SK-N-SH (cell line): ENCODE results near the gene C11orf68. TPM values are rescaled to one million over a fixed set of nuclear protein-coding genes. Genes with fewer than 3 reads are reported as not detected.

Experiments
- CTCF ChIA-PET: fragments of 300-600, 350-600 bp; formaldehyde crosslinking; extraction: SDS; loops from one replicate; lab custom pipeline; 2021; lab: Yijun Ruan, JAX
- POLR2A ChIA-PET: fragments of 350-600 bp; sonication (Branson Sonifier 250); formaldehyde crosslinking; extraction: SDS; loops from one replicate; lab custom pipeline; 2020; ENCODE audit warnings: antibody characterized with exemption, inconsistent platforms; lab: Yijun Ruan, JAX
- DNase-seq: peaks from one replicate; pipeline ENCODE4 v3.0.0; 2012
- H2AFZ ChIP-seq: fragments of 200-600 bp; sonication (generic); 2 replicates; pipeline ENCODE4 v1.8.1; 2016; ENCODE audit warnings: antibody characterized with exemption, mild to moderate bottlenecking, low read depth
- H3F3A ChIP-seq: fragments of 200-600 bp; sonication (generic); replicated peaks from 2 replicates; pipeline ENCODE3; 2016; ENCODE audit warnings: antibody characterized with exemption, mild to moderate bottlenecking; ENCODE audit not compliant: insufficient read depth
- H3K27ac ChIP-seq, 2 experiments: fragments of 200-500 bp in 1 of 2; fragments of 200-600 bp in 1 of 2; sonication (Bioruptor generic) in 1 of 2; sonication (generic), shearing (Covaris generic) in 1 of 2; 2 replicates each; pipeline versions ENCODE4 v1.5.1 to v1.6.1; 2014 to 2016; ENCODE audit warnings: low read depth in 2 of 2, inconsistent platforms in 1 of 2, low read length in 1 of 2, mild to moderate bottlenecking in 1 of 2, mixed read lengths in 1 of 2
- H3K27me3 ChIP-seq: fragments of 200-600 bp; sonication (generic), shearing (Covaris generic); 2 replicates; pipeline ENCODE4 v1.6.1; 2016; ENCODE audit warnings: mixed run types; ENCODE audit not compliant: insufficient read depth
- H3K36me3 ChIP-seq, 2 experiments: fragments of 200-500 bp in 1 of 2; fragments of 200-600 bp in 1 of 2; sonication (Bioruptor generic) in 1 of 2; sonication (generic) in 1 of 2; replicated peaks in 1 of 2; 2 replicates each; pipeline versions ENCODE3 to v1.5.1; 2014 to 2016; ENCODE audit warnings: low read length in 1 of 2, mild to moderate bottlenecking in 1 of 2; ENCODE audit not compliant: insufficient read depth in 2 of 2, control insufficient read depth in 1 of 2
- H3K4me1 ChIP-seq, 2 experiments: fragments of 200-500 bp in 1 of 2; fragments of 200-600 bp in 1 of 2; sonication (Bioruptor generic) in 1 of 2; sonication (generic), shearing (Covaris generic) in 1 of 2; 2 replicates each; pipeline versions ENCODE4 v1.5.1 to v1.6.1; 2014 to 2016; ENCODE audit warnings: low read depth in 1 of 2, low read length in 1 of 2, mixed run types in 1 of 2; ENCODE audit not compliant: insufficient read depth in 2 of 2, control insufficient read depth in 1 of 2
- H3K4me2 ChIP-seq: fragments of 200-600 bp; sonication (generic), shearing (Covaris generic); 2 replicates; pipeline ENCODE4 v1.6.1; 2017; ENCODE audit warnings: mixed run types
- H3K4me3 ChIP-seq, 2 experiments: fragments of 200-500 bp in 1 of 2; fragments of 200-600 bp in 1 of 2; sonication (Bioruptor generic) in 1 of 2; sonication (generic), shearing (Covaris generic) in 1 of 2; 2 replicates each; pipeline versions ENCODE4 v1.5.1 to v1.8.1; 2014 to 2016; ENCODE audit warnings: low read depth in 2 of 2, inconsistent platforms in 1 of 2, low read length in 1 of 2, mild to moderate bottlenecking in 1 of 2, mixed read lengths in 1 of 2, moderate library complexity in 1 of 2
- H3K79me2 ChIP-seq: fragments of 200-600 bp; sonication (generic); 2 replicates; pipeline ENCODE4 v1.8.1; 2017; ENCODE audit warnings: mild to moderate bottlenecking; ENCODE audit not compliant: insufficient read depth
- H3K9ac ChIP-seq: fragments of 200-600 bp; sonication (generic); 2 replicates; pipeline ENCODE4 v1.6.1; 2017; ENCODE audit warnings: mixed run types
- H3K9me2 ChIP-seq: fragments of 200-600 bp; sonication (generic); 2 replicates; pipeline ENCODE4 v1.6.1; 2017; ENCODE audit warnings: mixed run types
- H3K9me3 ChIP-seq: fragments of 200-600 bp; sonication (generic); 2 replicates; pipeline ENCODE4 v1.6.1; 2017; ENCODE audit warnings: mixed run types, mild to moderate bottlenecking, moderate library complexity
- H4K20me1 ChIP-seq: fragments of 200-600 bp; sonication (generic); 2 replicates; pipeline ENCODE4 v1.6.1; 2017; ENCODE audit warnings: mild to moderate bottlenecking, mixed run types; ENCODE audit not compliant: insufficient read depth
- ELF1 ChIP-seq: IDR thresholded peaks from 2 replicates; pipeline ENCODE4 v1.4.0; 2012
- EZH2phosphoT487 ChIP-seq: fragments of 200-600 bp; sonication (generic); IDR thresholded peaks from 2 replicates; pipeline ENCODE4 v1.6.1; 2017; ENCODE audit warnings: low read depth, mixed run types, mild to moderate bottlenecking, antibody characterized with exemption, moderate library complexity, borderline replicate concordance
- FOXJ3 ChIP-seq: sonication (generic); formaldehyde crosslinking; IDR thresholded peaks from 2 replicates; pipeline ENCODE4 v1.5.1; 2020; ENCODE audit warnings: mild to moderate bottlenecking, missing genetic modification reagents
- FOXM1 ChIP-seq: IDR thresholded peaks from 2 replicates; pipeline ENCODE4 v1.4.0; 2012; ENCODE audit warnings: low read depth, mild to moderate bottlenecking
- GABPA ChIP-seq: IDR thresholded peaks from 2 replicates; pipeline ENCODE4 v1.4.0; 2012; ENCODE audit warnings: low read depth, mild to moderate bottlenecking
- JUND ChIP-seq: IDR thresholded peaks from 2 replicates; pipeline ENCODE4 v1.4.0; 2012
- MAX ChIP-seq: IDR thresholded peaks from 2 replicates; pipeline ENCODE4 v1.4.0; 2012; ENCODE audit warnings: low read depth
- NFIC ChIP-seq: IDR thresholded peaks from 2 replicates; pipeline ENCODE4 v1.4.0; 2012; ENCODE audit warnings: borderline replicate concordance
- PBX3 ChIP-seq: IDR thresholded peaks from 2 replicates; pipeline ENCODE4; 2012
- RCOR1 ChIP-seq: fragments of 150-350 bp; IDR thresholded peaks from 2 replicates; pipeline ENCODE4 v1.6.1; 2017; ENCODE audit warnings: antibody characterized with exemption, low read length
- RFX5 ChIP-seq: IDR thresholded peaks from 2 replicates; pipeline ENCODE4 v1.6.1; 2012; ENCODE audit warnings: mild to moderate bottlenecking, improper control_type of control experiment, low read length
- SIN3A ChIP-seq: IDR thresholded peaks from 2 replicates; pipeline ENCODE4 v1.6.1; 2012; ENCODE audit warnings: low read depth, mild to moderate bottlenecking, low read length, moderate library complexity, borderline replicate concordance
- TAF1 ChIP-seq: IDR thresholded peaks from 2 replicates; pipeline ENCODE4 v1.6.1; 2012; ENCODE audit warnings: low read depth, mild to moderate bottlenecking, low read length, moderate library complexity, borderline replicate concordance
- USF2 ChIP-seq: fragments of 150-350 bp; IDR thresholded peaks from 2 replicates; pipeline ENCODE4 v1.6.1; 2017; ENCODE audit warnings: antibody characterized with exemption, low read length, low read depth, borderline replicate concordance
- ZBTB33 ChIP-seq: IDR thresholded peaks from 2 replicates; pipeline ENCODE4 v1.4.0; 2012; ENCODE audit warnings: low read depth, borderline replicate concordance
- WGBS: methylation state at CpG from one replicate; pipeline ENCODE4 v1.1.6; 2017; ENCODE audit warnings: low lambda C conversion rate; 5-methylcytosine and 5-hydroxymethylcytosine counted together
- polyA plus RNA-seq, 3 experiments: library from polyadenylated mRNA; depleted of rRNA; stranded (reverse); fragments of >200 nt; gene quantifications; 2 replicates each; pipeline ENCODE4 v1.2.3, GENCODE V29; 2012

Gene C11orf68
- polyA plus RNA-seq, 1 of the 3 experiments (the other 2 are of a cell fraction) = 65.3 TPM

- TF ChIP-seq ZBTB33 = no peak
- peak; percentile 40; the same call in 1 of the 2 replicates for TF ChIP-seq TAF1
- TF ChIP-seq MAX = no peak
- no peak for TF ChIP-seq EZH2phosphoT487
- no peak for TF ChIP-seq FOXJ3
- TF ChIP-seq RCOR1 = no peak
- TF ChIP-seq JUND = no peak
- TF ChIP-seq NFIC = no peak
- no peak for TF ChIP-seq RFX5
- TF ChIP-seq SIN3A = no peak
- no peak; the same call in 1 of the 2 replicates for TF ChIP-seq GABPA
- peak; percentile 64; the same call in 1 of the 2 replicates for TF ChIP-seq ELF1
- TF ChIP-seq FOXM1 = no peak
- TF ChIP-seq USF2 = no peak
- no peak for TF ChIP-seq PBX3
- TF ChIP-seq, all 33 proteins: peak for 2
- peak overlapping the region; percentile 97 for H3K9ac ChIP-seq
- peaks cover 64% of the 10 kb centered on the region for H3F3A ChIP-seq
- peaks cover 53% of the 10 kb centered on the region for H4K20me1 ChIP-seq
- CTCF ChIA-PET = interaction anchor here (0.6 to 4.6 kb wide), 5 partner anchors 10 to 67 kb away, joined by 3 to 36 read pairs (median 20); partner anchors contain the start of genes CCDC85B and FIBP
- peak overlapping the region; percentile 59 to 82 for H3K4me3 ChIP-seq
- peaks cover 0 to 35% of the 10 kb centered on the region in 2 experiments for H3K36me3 ChIP-seq
- peaks cover 6 to 47% of the 10 kb centered on the region in 2 experiments; a peak in 3 of 4 replicates for H3K4me1 ChIP-seq
- DNase-seq = no peak
- no peaks in the 10 kb centered on the region for H3K9me2 ChIP-seq
- H3K4me2 ChIP-seq = peak overlapping the region; percentile 89
- WGBS = 27% methylated on average over 8 of the region's 28 CpGs
- POLR2A ChIA-PET = no interaction called here
- H3K27me3 ChIP-seq = no peaks in the 10 kb centered on the region
- no peaks in the 10 kb centered on the region for H3K9me3 ChIP-seq
- H2AFZ ChIP-seq = no peak overlapping the region
- H3K27ac ChIP-seq = peak overlapping the region in 1 of 2 experiments; percentile 95; a peak in 3 of 4 replicates
- peaks cover 87% of the 10 kb centered on the region for H3K79me2 ChIP-seq
Measured at GRCh38 chr11:65898656-65899355, 20.1 kb downstream of the C11orf68 start.
